Measurements from ENCODE around the gene SUMO3.

DNA sequence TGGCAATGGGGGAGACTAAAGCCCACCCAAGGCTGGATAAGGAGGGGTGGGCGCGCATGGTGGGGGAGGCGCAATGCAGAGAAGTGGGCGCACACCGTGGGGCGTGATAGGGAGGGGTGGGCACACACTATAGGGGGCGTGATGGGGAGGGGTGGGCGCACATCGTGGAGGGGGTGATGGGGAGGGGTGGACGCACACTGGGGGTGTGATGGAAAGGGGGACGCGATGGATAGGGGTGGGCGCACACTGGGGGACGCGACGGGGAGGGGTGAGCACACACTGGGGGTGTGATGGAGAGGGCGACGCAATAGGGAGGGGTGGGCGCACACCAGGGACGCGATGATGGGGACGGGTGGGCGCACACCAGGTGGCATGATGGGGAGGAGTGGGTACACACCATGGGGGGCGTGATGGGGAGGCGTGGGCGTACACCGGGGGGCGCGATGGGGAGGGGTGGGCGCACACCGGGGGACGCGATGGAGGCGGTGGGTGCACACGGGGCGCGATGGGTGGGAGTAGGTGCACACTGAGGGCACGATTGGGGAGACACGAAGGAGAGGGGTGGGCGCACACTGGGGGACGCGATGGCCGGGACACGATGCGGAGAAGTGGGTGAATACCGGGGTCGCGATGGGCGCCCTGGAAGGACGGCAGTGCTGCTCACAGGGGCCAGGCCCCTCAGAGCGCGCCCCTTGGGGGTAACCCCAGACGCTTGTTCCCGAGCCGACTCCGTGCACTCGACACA lies 929 bp downstream of the SUMO3 start:
- TF ChIP-seq CREB1 (CRISPR knock-in tag; IDR thresholded peaks at IDR 0.05; ENCODE audit: low read depth): no peak
- TF ChIP-seq ZNF331 (CRISPR knock-in tag; IDR thresholded peaks at IDR 0.05; ENCODE audit: low read depth): no peak
- TF ChIP-seq EZH2 (IDR thresholded peaks at IDR 0.05; ENCODE audit: low read depth, unreplicated experiment): no peak
- TF ChIP-seq, protein P1, sequence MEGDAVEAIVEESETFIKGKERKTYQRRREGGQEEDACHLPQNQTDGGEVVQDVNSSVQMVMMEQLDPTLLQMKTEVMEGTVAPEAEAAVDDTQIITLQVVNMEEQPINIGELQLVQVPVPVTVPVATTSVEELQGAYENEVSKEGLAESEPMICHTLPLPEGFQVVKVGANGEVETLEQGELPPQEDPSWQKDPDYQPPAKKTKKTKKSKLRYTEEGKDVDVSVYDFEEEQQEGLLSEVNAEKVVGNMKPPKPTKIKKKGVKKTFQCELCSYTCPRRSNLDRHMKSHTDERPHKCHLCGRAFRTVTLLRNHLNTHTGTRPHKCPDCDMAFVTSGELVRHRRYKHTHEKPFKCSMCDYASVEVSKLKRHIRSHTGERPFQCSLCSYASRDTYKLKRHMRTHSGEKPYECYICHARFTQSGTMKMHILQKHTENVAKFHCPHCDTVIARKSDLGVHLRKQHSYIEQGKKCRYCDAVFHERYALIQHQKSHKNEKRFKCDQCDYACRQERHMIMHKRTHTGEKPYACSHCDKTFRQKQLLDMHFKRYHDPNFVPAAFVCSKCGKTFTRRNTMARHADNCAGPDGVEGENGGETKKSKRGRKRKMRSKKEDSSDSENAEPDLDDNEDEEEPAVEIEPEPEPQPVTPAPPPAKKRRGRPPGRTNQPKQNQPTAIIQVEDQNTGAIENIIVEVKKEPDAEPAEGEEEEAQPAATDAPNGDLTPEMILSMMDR (conservative IDR thresholded peaks at IDR 0.05; ENCODE audit: low read depth in 2 of 2): no peak
- TF ChIP-seq POLR2AphosphoS5 (IDR thresholded peaks at IDR 0.05; ENCODE audit: low read depth): no peak
- TF ChIP-seq, protein P2, sequence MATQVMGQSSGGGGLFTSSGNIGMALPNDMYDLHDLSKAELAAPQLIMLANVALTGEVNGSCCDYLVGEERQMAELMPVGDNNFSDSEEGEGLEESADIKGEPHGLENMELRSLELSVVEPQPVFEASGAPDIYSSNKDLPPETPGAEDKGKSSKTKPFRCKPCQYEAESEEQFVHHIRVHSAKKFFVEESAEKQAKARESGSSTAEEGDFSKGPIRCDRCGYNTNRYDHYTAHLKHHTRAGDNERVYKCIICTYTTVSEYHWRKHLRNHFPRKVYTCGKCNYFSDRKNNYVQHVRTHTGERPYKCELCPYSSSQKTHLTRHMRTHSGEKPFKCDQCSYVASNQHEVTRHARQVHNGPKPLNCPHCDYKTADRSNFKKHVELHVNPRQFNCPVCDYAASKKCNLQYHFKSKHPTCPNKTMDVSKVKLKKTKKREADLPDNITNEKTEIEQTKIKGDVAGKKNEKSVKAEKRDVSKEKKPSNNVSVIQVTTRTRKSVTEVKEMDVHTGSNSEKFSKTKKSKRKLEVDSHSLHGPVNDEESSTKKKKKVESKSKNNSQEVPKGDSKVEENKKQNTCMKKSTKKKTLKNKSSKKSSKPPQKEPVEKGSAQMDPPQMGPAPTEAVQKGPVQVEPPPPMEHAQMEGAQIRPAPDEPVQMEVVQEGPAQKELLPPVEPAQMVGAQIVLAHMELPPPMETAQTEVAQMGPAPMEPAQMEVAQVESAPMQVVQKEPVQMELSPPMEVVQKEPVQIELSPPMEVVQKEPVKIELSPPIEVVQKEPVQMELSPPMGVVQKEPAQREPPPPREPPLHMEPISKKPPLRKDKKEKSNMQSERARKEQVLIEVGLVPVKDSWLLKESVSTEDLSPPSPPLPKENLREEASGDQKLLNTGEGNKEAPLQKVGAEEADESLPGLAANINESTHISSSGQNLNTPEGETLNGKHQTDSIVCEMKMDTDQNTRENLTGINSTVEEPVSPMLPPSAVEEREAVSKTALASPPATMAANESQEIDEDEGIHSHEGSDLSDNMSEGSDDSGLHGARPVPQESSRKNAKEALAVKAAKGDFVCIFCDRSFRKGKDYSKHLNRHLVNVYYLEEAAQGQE (IDR thresholded peaks at IDR 0.05; ENCODE audit: unreplicated experiment): no peak
- TF ChIP-seq EZH2phosphoT487 (IDR thresholded peaks at IDR 0.05; ENCODE audit: unreplicated experiment): no peak
- TF ChIP-seq, protein P3, sequence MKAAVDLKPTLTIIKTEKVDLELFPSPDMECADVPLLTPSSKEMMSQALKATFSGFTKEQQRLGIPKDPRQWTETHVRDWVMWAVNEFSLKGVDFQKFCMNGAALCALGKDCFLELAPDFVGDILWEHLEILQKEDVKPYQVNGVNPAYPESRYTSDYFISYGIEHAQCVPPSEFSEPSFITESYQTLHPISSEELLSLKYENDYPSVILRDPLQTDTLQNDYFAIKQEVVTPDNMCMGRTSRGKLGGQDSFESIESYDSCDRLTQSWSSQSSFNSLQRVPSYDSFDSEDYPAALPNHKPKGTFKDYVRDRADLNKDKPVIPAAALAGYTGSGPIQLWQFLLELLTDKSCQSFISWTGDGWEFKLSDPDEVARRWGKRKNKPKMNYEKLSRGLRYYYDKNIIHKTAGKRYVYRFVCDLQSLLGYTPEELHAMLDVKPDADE (IDR thresholded peaks at IDR 0.05): no peak
- TF ChIP-seq, protein P4, sequence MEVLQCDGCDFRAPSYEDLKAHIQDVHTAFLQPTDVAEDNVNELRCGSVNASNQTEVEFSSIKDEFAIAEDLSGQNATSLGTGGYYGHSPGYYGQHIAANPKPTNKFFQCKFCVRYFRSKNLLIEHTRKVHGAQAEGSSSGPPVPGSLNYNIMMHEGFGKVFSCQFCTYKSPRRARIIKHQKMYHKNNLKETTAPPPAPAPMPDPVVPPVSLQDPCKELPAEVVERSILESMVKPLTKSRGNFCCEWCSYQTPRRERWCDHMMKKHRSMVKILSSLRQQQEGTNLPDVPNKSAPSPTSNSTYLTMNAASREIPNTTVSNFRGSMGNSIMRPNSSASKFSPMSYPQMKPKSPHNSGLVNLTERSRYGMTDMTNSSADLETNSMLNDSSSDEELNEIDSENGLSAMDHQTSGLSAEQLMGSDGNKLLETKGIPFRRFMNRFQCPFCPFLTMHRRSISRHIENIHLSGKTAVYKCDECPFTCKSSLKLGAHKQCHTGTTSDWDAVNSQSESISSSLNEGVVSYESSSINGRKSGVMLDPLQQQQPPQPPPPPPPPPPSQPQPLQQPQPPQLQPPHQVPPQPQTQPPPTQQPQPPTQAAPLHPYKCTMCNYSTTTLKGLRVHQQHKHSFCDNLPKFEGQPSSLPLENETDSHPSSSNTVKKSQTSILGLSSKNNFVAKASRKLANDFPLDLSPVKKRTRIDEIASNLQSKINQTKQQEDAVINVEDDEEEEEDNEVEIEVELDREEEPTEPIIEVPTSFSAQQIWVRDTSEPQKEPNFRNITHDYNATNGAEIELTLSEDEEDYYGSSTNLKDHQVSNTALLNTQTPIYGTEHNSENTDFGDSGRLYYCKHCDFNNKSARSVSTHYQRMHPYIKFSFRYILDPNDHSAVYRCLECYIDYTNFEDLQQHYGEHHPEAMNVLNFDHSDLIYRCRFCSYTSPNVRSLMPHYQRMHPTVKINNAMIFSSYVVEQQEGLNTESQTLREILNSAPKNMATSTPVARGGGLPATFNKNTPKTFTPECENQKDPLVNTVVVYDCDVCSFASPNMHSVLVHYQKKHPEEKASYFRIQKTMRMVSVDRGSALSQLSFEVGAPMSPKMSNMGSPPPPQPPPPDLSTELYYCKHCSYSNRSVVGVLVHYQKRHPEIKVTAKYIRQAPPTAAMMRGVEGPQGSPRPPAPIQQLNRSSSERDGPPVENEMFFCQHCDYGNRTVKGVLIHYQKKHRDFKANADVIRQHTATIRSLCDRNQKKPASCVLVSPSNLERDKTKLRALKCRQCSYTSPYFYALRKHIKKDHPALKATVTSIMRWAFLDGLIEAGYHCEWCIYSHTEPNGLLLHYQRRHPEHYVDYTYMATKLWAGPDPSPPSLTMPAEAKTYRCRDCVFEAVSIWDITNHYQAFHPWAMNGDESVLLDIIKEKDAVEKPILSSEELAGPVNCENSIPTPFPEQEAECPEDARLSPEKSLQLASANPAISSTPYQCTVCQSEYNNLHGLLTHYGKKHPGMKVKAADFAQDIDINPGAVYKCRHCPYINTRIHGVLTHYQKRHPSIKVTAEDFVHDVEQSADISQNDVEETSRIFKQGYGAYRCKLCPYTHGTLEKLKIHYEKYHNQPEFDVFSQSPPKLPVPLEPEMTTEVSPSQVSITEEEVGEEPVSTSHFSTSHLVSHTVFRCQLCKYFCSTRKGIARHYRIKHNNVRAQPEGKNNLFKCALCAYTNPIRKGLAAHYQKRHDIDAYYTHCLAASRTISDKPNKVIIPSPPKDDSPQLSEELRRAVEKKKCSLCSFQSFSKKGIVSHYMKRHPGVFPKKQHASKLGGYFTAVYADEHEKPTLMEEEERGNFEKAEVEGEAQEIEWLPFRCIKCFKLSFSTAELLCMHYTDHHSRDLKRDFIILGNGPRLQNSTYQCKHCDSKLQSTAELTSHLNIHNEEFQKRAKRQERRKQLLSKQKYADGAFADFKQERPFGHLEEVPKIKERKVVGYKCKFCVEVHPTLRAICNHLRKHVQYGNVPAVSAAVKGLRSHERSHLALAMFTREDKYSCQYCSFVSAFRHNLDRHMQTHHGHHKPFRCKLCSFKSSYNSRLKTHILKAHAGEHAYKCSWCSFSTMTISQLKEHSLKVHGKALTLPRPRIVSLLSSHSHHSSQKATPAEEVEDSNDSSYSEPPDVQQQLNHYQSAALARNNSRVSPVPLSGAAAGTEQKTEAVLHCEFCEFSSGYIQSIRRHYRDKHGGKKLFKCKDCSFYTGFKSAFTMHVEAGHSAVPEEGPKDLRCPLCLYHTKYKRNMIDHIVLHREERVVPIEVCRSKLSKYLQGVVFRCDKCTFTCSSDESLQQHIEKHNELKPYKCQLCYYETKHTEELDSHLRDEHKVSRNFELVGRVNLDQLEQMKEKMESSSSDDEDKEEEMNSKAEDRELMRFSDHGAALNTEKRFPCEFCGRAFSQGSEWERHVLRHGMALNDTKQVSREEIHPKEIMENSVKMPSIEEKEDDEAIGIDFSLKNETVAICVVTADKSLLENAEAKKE (CRISPR knock-in tag; IDR thresholded peaks at IDR 0.05): no peak
- no peak for TF ChIP-seq JUNB (IDR thresholded peaks at IDR 0.05; ENCODE audit: unreplicated experiment)
- no peak for TF ChIP-seq NANOG (IDR thresholded peaks at IDR 0.05; ENCODE audit: borderline replicate concordance)
- no peak for TF ChIP-seq STAT1 (IDR thresholded peaks at IDR 0.05; ENCODE audit: unreplicated experiment)
